Mesenchymal stem cell (in vitro differentiated cells and primary cell): ENCODE measurements around the gene DLEC1.
A peak's percentile ranks its signal among the peaks of the same experiment; 100 is the strongest.

Source experiments
- DNase-seq: peaks from one replicate; pipeline ENCODE4 v3.0.0-alpha.2; 2013
- H2AFZ ChIP-seq: one replicate; pipeline ENCODE4 v1.6.1; 2013; ENCODE audit warnings: low read depth, mild to moderate bottlenecking, control low read depth, inconsistent platforms, low read length, moderate library complexity
- H2AK5ac ChIP-seq: 2 replicates; pipeline ENCODE4 v1.6.1; 2013; ENCODE audit warnings: low read length, moderate library complexity, mild to moderate bottlenecking, inconsistent platforms; ENCODE audit not compliant: severe bottlenecking
- H2BK120ac ChIP-seq: one replicate; pipeline ENCODE4 v1.6.1; 2013; ENCODE audit warnings: low read depth, mild to moderate bottlenecking, inconsistent platforms, low read length, moderate library complexity
- H2BK12ac ChIP-seq, 2 experiments: one replicate each; pipeline ENCODE4 v1.6.1; 2013; ENCODE audit warnings: inconsistent platforms in 2 of 2, low read length in 2 of 2, mild to moderate bottlenecking in 2 of 2, moderate library complexity in 2 of 2, control low read depth in 1 of 2
- H2BK15ac ChIP-seq: one replicate; pipeline ENCODE4 v1.6.1; 2013; ENCODE audit warnings: mild to moderate bottlenecking, low read depth, inconsistent platforms; ENCODE audit not compliant: poor library complexity, severe bottlenecking
- H2BK5ac ChIP-seq: 2 replicates; pipeline ENCODE4 v1.6.1; 2013; ENCODE audit warnings: low read depth, mild to moderate bottlenecking, low read length, control low read depth, inconsistent platforms; ENCODE audit not compliant: poor library complexity, severe bottlenecking
- H3K14ac ChIP-seq, 2 experiments: one replicate each; pipeline ENCODE4 v1.6.1; 2013; ENCODE audit warnings: inconsistent platforms in 2 of 2, low read length in 2 of 2, control low read depth in 1 of 2, mild to moderate bottlenecking in 1 of 2, moderate library complexity in 1 of 2
- H3K18ac ChIP-seq, 2 experiments: one replicate each; pipeline ENCODE4 v1.6.1; 2013; ENCODE audit warnings: inconsistent platforms in 2 of 2, low read length in 2 of 2, control low read depth in 1 of 2, low read depth in 1 of 2, mild to moderate bottlenecking in 1 of 2
- H3K23ac ChIP-seq, 2 experiments: one replicate each; pipeline ENCODE4 v1.6.1; 2013; ENCODE audit warnings: inconsistent platforms in 2 of 2, low read length in 2 of 2, mild to moderate bottlenecking in 2 of 2, moderate library complexity in 2 of 2, control low read depth in 1 of 2
- H3K27ac ChIP-seq: 2 replicates; pipeline ENCODE4 v1.5.1; 2013; ENCODE audit warnings: mild to moderate bottlenecking, moderate library complexity, low read length, control low read depth, inconsistent platforms; ENCODE audit not compliant: poor library complexity, severe bottlenecking
- H3K27me3 ChIP-seq, 2 experiments: 2 replicates each; pipeline versions ENCODE4 v1.6.1 to v1.7.0; 2013; ENCODE audit warnings: low read length in 2 of 2, mild to moderate bottlenecking in 2 of 2, moderate library complexity in 2 of 2, control low read depth in 1 of 2, inconsistent platforms in 1 of 2; ENCODE audit not compliant: control insufficient read depth in 1 of 2, insufficient read depth in 1 of 2
- H3K36me3 ChIP-seq, 2 experiments: 2 replicates each; pipeline versions ENCODE4 v1.6.1 to v1.7.0; 2013; ENCODE audit warnings: low read length in 2 of 2, control low read depth in 1 of 2, inconsistent platforms in 1 of 2, low read depth in 1 of 2, mild to moderate bottlenecking in 1 of 2; ENCODE audit not compliant: insufficient read depth in 2 of 2, control insufficient read depth in 1 of 2
- H3K4ac ChIP-seq, 2 experiments: one replicate each; pipeline ENCODE4 v1.6.1; 2013; ENCODE audit warnings: inconsistent platforms in 2 of 2, low read length in 2 of 2, mild to moderate bottlenecking in 2 of 2, moderate library complexity in 2 of 2, control low read depth in 1 of 2, low read depth in 1 of 2
- H3K4me1 ChIP-seq: 2 replicates; pipeline ENCODE4 v1.6.1; 2013; ENCODE audit warnings: low read depth, low read length, control low read depth; ENCODE audit not compliant: control insufficient read depth, insufficient read depth
- H3K4me2 ChIP-seq: 2 replicates; pipeline ENCODE4 v1.6.1; 2013; ENCODE audit warnings: low read length, mild to moderate bottlenecking, inconsistent platforms; ENCODE audit not compliant: poor library complexity, severe bottlenecking
- H3K4me3 ChIP-seq, 2 experiments: 2 replicates each; pipeline versions ENCODE4 v1.5.1 to v1.7.0; 2013; ENCODE audit warnings: low read length in 2 of 2, mild to moderate bottlenecking in 2 of 2, control low read depth in 1 of 2, low read depth in 1 of 2; ENCODE audit not compliant: insufficient read depth in 1 of 2
- H3K79me1 ChIP-seq: replicated peaks from 2 replicates; pipeline ENCODE4 v1.6.1; 2013; ENCODE audit warnings: mild to moderate bottlenecking, control low read depth, low read length, inconsistent platforms; ENCODE audit not compliant: poor library complexity, severe bottlenecking
- H3K9ac ChIP-seq: 2 replicates; pipeline ENCODE4 v1.7.0; 2013; ENCODE audit warnings: mild to moderate bottlenecking, low read length, moderate library complexity
- H3K9me3 ChIP-seq: 2 replicates; pipeline ENCODE4 v1.7.0; 2013; ENCODE audit warnings: mild to moderate bottlenecking, low read length; ENCODE audit not compliant: control insufficient read depth
- H4K8ac ChIP-seq: one replicate; pipeline ENCODE4 v1.6.1; 2013; ENCODE audit warnings: inconsistent platforms, mild to moderate bottlenecking, low read length, moderate library complexity
- H4K91ac ChIP-seq: one replicate; pipeline ENCODE4 v1.6.1; 2013; ENCODE audit warnings: mild to moderate bottlenecking, low read length, inconsistent platforms
- WGBS: methylation state at CpG from one replicate; pipeline ENCODE4 v1.1.7; 2013; ENCODE audit warnings: mixed read lengths; 5-methylcytosine and 5-hydroxymethylcytosine counted together

Gene DLEC1

GRCh38 chr3:38164952-38165721 is 126.1 kb downstream of the DLEC1 start, which contains the start of gene OXSR1:
Gene OXSR1 (plus strand): TSS chr3:38165537. CDS start chr3:38165877, 340 bp downstream.
- Histone ChIP-seq H2BK5ac (peak within 1 kb of the TSS; percentile 66), H3K79me1 (peaks cover 3% of the 10 kb centered on the region), H3K9ac (peak within 1 kb of the TSS; percentile 94), H2AFZ (peak within 1 kb of the TSS; percentile 93), H3K18ac (peak within 1 kb of the TSS; percentile 99), H3K9me3 (no peaks in the 10 kb centered on the region), H3K14ac (peak within 1 kb of the TSS in 1 of 2 experiments; percentile 97), H3K4ac (peak within 1 kb of the TSS; percentile 77 to 97), H3K4me2 (peak within 1 kb of the TSS; percentile 97), H2AK5ac (peak within 1 kb of the TSS; percentile 21), H3K4me1 (peaks cover 8% of the 10 kb centered on the region), H3K4me3 (peak within 1 kb of the TSS; percentile 89 to 97), H3K23ac (peak within 1 kb of the TSS in 1 of 2 experiments; percentile 99), H2BK12ac (peak within 1 kb of the TSS; percentile 57 to 87), H2BK120ac (peak within 1 kb of the TSS; percentile 97), H4K8ac (peak within 1 kb of the TSS; percentile 93), H3K27ac (peak within 1 kb of the TSS; percentile 93), H3K27me3 (no peaks in the 10 kb centered on the region), H3K36me3 (no peaks in the 10 kb centered on the region), H2BK15ac (peak within 1 kb of the TSS; percentile 33), H4K91ac (peak within 1 kb of the TSS; percentile 94)
- under 1% methylated on average over 53 of the region's 57 CpGs for WGBS
- DNase-seq = peak; percentile 100

GRCh38 chr3:38165722-38166387 is 126.8 kb downstream of the DLEC1 start:
- H3K9ac ChIP-seq = peak overlapping the region; percentile 94
- peak overlapping the region; percentile 57 to 87 for H2BK12ac ChIP-seq
- peak overlapping the region; percentile 93 for H4K8ac ChIP-seq
- DNase-seq = peak; percentile 73
- H4K91ac ChIP-seq = peak overlapping the region; percentile 41
- H3K4me2 ChIP-seq = peak overlapping the region; percentile 97
- H3K4me3 ChIP-seq = peak overlapping the region; percentile 89 to 97
- no peak overlapping the region for H2BK15ac ChIP-seq
- H3K79me1 ChIP-seq = peaks cover 3% of the 10 kb centered on the region
- peaks cover 8% of the 10 kb centered on the region for H3K4me1 ChIP-seq
- peak overlapping the region; percentile 46 to 97 for H3K4ac ChIP-seq
- H3K23ac ChIP-seq = peak overlapping the region in 1 of 2 experiments; percentile 99
- H3K9me3 ChIP-seq = no peaks in the 10 kb centered on the region
- H2AK5ac ChIP-seq = no peak overlapping the region
- H3K14ac ChIP-seq = peak overlapping the region in 1 of 2 experiments; percentile 97
- peak overlapping the region; percentile 84 to 99 for H3K18ac ChIP-seq
- H3K27ac ChIP-seq = peak overlapping the region; percentile 50
- WGBS = under 1% methylated on average over 59 of the region's 62 CpGs
- H2AFZ ChIP-seq = peak overlapping the region; percentile 93
- H3K27me3 ChIP-seq = no peaks in the 10 kb centered on the region
- H2BK120ac ChIP-seq = peak overlapping the region; percentile 58
- H2BK5ac ChIP-seq = peak overlapping the region; percentile 66
- no peaks in the 10 kb centered on the region for H3K36me3 ChIP-seq

GRCh38 chr3:38167591-38167990 is 128.6 kb downstream of the DLEC1 start:
- no peak overlapping the region for H4K8ac ChIP-seq
- peak overlapping the region in 1 of 2 experiments; percentile 89 for H3K4me3 ChIP-seq
- no peak overlapping the region for H4K91ac ChIP-seq
- no peak overlapping the region for H2BK5ac ChIP-seq
- no peak overlapping the region for H2BK15ac ChIP-seq
- H3K14ac ChIP-seq = no peak overlapping the region
- no peak overlapping the region for H3K4me2 ChIP-seq
- H3K9ac ChIP-seq = peak overlapping the region; percentile 82
- peaks cover 8% of the 10 kb centered on the region for H3K4me1 ChIP-seq
- H3K18ac ChIP-seq = no peak overlapping the region
- H2AK5ac ChIP-seq = no peak overlapping the region
- H2BK12ac ChIP-seq = no peak overlapping the region
- H3K79me1 ChIP-seq = peaks cover 3% of the 10 kb centered on the region
- H3K9me3 ChIP-seq = no peaks in the 10 kb centered on the region
- no peaks in the 10 kb centered on the region for H3K27me3 ChIP-seq
- H3K36me3 ChIP-seq = no peaks in the 10 kb centered on the region
- no peak overlapping the region for H3K23ac ChIP-seq
- peak; percentile 15 for DNase-seq
- no peak overlapping the region for H2BK120ac ChIP-seq
- 92% methylated on average over 4 of the region's 4 CpGs for WGBS
- H3K27ac ChIP-seq = peak overlapping the region; percentile 37
- no peak overlapping the region for H3K4ac ChIP-seq
- no peak overlapping the region for H2AFZ ChIP-seq
